ENCODE results near the gene LAIR2. TPM values are rescaled to one million over a fixed set of nuclear protein-coding genes. Genes with fewer than 3 reads are reported as not detected.

The LAIR2 gene
- total RNA-seq, 2 experiments from 2014 or later = 1.2 TPM; not detected in 1

GRCh38 chr19:54554006-54554405 is 51.4 kb downstream of the LAIR2 start:
- Mint-ChIP-seq H3K27me3 (peaks cover 41% of the 10 kb centered on the region), H3K4me3 (no peak overlapping the region), H3K9me3 (no peaks in the 10 kb centered on the region), H3K36me3 (ENCODE audit: low read depth) (no peaks in the 10 kb centered on the region), H3K4me1 (ENCODE audit: low read depth) (no peaks in the 10 kb centered on the region), H3K27ac (no peak overlapping the region)
- Histone ChIP-seq H3K4me3 (ENCODE audit: low read length) (no peak overlapping the region), H3K27ac (ENCODE audit: low read depth in 1 of 2, low read length in 2 of 2) (no peak overlapping the region), H3K9me3 (ENCODE audit: control insufficient read depth in 1 of 2, insufficient read depth in 1 of 2, low read length in 2 of 2) (peaks cover 0 to 9% of the 10 kb centered on the region in 2 experiments), H3K36me3 (ENCODE audit: insufficient read depth, low read length) (no peaks in the 10 kb centered on the region), H3K27me3 (ENCODE audit: control insufficient read depth in 1 of 2, insufficient read depth in 2 of 2, low read length in 2 of 2) (no peaks in the 10 kb centered on the region), H3K4me1 (ENCODE audit: insufficient read depth, low read length) (peaks cover 5% of the 10 kb centered on the region)
- ChIA-PET CTCF (no interaction called here), POLR2A (no interaction called here)
- ATAC-seq (ENCODE audit: poor library complexity) (no peak), DNase-seq (no peak)
- TF ChIP-seq, protein P1, sequence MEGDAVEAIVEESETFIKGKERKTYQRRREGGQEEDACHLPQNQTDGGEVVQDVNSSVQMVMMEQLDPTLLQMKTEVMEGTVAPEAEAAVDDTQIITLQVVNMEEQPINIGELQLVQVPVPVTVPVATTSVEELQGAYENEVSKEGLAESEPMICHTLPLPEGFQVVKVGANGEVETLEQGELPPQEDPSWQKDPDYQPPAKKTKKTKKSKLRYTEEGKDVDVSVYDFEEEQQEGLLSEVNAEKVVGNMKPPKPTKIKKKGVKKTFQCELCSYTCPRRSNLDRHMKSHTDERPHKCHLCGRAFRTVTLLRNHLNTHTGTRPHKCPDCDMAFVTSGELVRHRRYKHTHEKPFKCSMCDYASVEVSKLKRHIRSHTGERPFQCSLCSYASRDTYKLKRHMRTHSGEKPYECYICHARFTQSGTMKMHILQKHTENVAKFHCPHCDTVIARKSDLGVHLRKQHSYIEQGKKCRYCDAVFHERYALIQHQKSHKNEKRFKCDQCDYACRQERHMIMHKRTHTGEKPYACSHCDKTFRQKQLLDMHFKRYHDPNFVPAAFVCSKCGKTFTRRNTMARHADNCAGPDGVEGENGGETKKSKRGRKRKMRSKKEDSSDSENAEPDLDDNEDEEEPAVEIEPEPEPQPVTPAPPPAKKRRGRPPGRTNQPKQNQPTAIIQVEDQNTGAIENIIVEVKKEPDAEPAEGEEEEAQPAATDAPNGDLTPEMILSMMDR (IDR thresholded peaks at IDR 0.05) = no peak
- intact Hi-C loops (cut with DNase I, micrococcal nuclease) = no loop called here

GRCh38 chr19:54554896-54555295 is 52.3 kb downstream of the LAIR2 start:
- CTCF ChIA-PET = no interaction called here

GRCh38 chr19:54556194-54556593 is 53.6 kb downstream of the LAIR2 start:
- no peaks in the 10 kb centered on the region for H3K9me3 Mint-ChIP-seq
- no peaks in the 10 kb centered on the region for H3K27me3 ChIP-seq (ENCODE audit: control insufficient read depth in 1 of 2, insufficient read depth in 2 of 2, low read length in 2 of 2)
- H3K4me1 Mint-ChIP-seq (ENCODE audit: low read depth) = no peaks in the 10 kb centered on the region
- peaks cover 5% of the 10 kb centered on the region for H3K4me1 ChIP-seq (ENCODE audit: insufficient read depth, low read length)
- ChIA-PET CTCF (no interaction called here), POLR2A (no interaction called here)
- no peak overlapping the region for H3K4me3 Mint-ChIP-seq
- H3K27ac Mint-ChIP-seq = no peak overlapping the region
- intact Hi-C loops (cut with DNase I, micrococcal nuclease) = no loop called here
- H3K36me3 ChIP-seq (ENCODE audit: insufficient read depth, low read length) = no peaks in the 10 kb centered on the region
- no peak overlapping the region for H3K27ac ChIP-seq (ENCODE audit: low read depth in 1 of 2, low read length in 2 of 2)
- H3K27me3 Mint-ChIP-seq = peaks cover 39% of the 10 kb centered on the region
- no peak overlapping the region for H3K4me3 ChIP-seq (ENCODE audit: low read length)
- peaks cover 0 to 9% of the 10 kb centered on the region in 2 experiments for H3K9me3 ChIP-seq (ENCODE audit: control insufficient read depth in 1 of 2, insufficient read depth in 1 of 2, low read length in 2 of 2)
- DNase-seq (no peak), ATAC-seq (ENCODE audit: poor library complexity) (no peak)
- no peaks in the 10 kb centered on the region for H3K36me3 Mint-ChIP-seq (ENCODE audit: low read depth)
- TF ChIP-seq, protein P1 (IDR thresholded peaks at IDR 0.05) = no peak

More at GRCh38 chr19:54554896-54555295, 52.3 kb downstream of the LAIR2 start:
- POLR2A ChIA-PET = no interaction called here
- TF ChIP-seq, protein P1 (IDR thresholded peaks at IDR 0.05) = no peak
- Histone ChIP-seq H3K27me3 (ENCODE audit: control insufficient read depth in 1 of 2, insufficient read depth in 2 of 2, low read length in 2 of 2) (no peaks in the 10 kb centered on the region), H3K27ac (ENCODE audit: low read depth in 1 of 2, low read length in 2 of 2) (no peak overlapping the region), H3K4me1 (ENCODE audit: insufficient read depth, low read length) (peaks cover 5% of the 10 kb centered on the region), H3K9me3 (ENCODE audit: control insufficient read depth in 1 of 2, insufficient read depth in 1 of 2, low read length in 2 of 2) (peaks cover 0 to 9% of the 10 kb centered on the region in 2 experiments), H3K36me3 (ENCODE audit: insufficient read depth, low read length) (no peaks in the 10 kb centered on the region), H3K4me3 (ENCODE audit: low read length) (no peak overlapping the region)
- Mint-ChIP-seq H3K4me1 (ENCODE audit: low read depth) (no peaks in the 10 kb centered on the region), H3K27ac (no peak overlapping the region), H3K36me3 (ENCODE audit: low read depth) (no peaks in the 10 kb centered on the region), H3K27me3 (peaks cover 39% of the 10 kb centered on the region), H3K9me3 (no peaks in the 10 kb centered on the region), H3K4me3 (no peak overlapping the region)
- intact Hi-C loops (cut with DNase I, micrococcal nuclease) = no loop called here
- no peak for ATAC-seq (ENCODE audit: poor library complexity)
- no peak for DNase-seq
